GDM1 (cell line): ENCODE data around the gene EEF1AKMT1.
"Not testable (repeated sequence)": the region's sequence is repeated elsewhere in the genome, so short reads cannot be mapped to it uniquely, and the experiment has no call there.

Experiments used
- DNase-seq: peaks from one replicate; lab custom pipeline; 2025; lab: John Stamatoyannopoulos, UW

Gene EEF1AKMT1

DNA sequence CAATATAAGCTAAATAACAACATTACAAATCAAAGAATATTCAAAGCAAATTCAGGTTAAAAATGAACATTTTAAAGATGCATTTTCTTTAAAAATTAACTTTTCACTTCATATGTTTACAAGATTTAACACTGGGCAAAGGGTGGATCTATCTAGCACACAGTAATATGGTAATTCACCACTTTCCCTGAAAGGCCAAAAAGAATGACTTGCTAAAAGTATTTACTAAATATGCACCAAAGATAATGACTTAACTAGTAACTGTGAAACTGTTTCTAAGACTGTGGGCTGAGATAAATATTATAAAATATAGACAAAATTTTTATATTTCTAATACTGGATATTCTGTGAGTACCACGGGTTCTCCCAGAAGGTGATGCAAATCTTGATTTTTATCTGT is 4.5 kb upstream of the EEF1AKMT1 start:
- DNase-seq: no peak

DNA sequence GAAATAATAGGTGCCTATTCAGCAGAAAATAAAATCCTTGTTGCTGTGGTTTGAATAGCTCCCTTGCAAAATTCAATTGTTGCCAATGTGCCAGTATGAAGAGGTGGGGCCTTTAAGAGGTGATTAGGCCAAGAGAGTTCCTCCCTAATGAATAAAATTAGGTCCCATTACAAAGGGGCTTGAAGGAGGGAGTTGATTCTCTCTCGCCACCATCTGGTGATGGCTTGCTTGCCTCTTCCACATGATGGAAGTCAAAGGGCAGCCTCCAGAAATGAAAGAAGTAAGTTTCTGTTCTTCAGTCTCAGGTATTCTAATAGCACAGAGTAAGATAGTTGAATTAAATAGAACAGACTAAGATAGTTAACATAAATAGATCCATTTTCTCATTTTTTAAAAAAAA is 3.0 kb upstream of the EEF1AKMT1 start:
- no peak for DNase-seq

DNA sequence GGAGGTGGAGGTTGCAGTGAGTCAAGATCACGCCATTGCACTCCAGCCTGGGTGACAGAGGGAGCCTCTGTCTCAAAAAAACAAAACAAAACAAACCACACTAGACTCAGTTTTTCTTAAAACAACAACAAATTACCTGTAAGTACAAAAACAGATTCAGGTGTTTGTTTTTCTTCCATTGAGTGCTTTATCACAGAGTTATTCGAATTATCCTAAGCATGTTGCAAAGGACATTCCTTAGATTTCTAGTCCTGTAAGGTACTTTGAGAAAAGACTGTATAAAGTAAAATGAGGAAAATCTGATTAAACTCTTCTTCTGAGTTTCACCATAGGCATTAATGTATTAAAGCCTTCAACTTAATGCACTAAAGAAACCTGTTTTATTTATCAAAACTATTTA is 2.2 kb upstream of the EEF1AKMT1 start:
- no peak for DNase-seq

DNA sequence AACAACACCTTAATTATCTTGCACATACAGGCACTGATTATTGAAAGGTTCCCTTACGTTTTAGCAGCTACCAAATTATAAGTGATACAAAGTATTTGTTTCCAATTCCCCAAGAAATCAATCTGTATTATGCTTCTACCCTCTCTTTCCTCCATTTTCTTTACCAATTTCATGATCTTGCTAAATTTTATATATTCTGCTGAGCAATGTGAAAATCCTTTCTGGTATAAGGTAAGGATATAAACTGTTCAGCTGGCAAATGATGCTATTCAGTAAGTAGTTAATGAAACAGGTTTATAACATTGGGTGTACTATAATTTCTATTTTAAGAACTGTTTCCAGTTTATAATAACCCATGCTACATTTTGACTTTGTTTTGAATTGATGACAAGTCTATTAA is 985 bp upstream of the EEF1AKMT1 start:
- no peak for DNase-seq

DNA sequence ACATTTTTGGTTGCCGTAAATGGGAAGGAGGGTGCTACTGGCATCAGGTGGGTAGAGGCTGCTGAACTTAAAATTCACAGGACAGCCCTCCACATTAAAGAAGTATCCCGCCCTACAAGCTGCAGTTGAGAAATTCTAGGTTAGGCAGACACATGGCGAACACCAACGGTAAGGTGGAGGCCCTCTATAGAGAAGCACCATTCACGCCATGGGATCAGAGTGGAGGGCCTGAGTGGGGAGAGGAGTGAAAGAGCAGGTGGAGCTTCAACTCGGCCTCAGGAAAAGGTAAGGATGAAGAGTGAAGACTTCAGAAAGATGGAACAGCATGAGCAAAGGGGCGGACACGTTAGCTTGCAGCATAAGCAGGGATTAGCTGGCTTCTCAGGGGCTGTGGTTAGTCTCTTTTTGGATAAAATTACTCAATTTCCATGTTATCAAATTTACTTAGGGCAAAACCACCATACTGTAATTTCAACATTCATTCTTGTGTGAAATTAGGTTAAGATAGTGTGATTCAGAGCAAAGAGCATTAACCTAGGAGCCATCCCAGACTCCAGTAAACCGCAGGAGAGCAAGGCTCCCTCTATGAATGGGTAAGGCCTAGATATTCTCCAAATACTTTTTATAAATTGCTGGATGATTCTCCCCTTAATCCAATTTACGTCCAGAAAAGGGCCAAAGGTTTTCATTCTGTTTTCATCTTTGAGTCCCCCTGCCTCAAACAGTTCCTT is 1.2 kb downstream of the EEF1AKMT1 start:
- DNase-seq: no peak

DNA sequence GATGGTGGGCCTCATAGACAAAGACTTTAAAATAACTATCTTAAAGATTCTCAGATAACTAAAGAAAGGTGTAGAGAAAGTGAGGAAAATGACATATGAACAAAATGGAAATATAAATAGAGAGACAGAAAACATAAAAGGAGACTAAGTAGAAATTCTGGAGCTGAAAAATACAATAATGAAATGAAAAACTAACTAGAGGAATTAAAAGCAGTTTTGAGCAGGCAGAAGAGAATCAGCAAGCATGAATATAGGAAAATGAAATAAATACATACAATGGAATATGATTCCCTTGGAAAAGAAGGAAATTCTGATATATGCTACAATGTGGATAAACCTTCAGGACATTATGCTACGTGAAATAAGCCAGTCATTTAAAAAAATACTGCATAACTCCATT is 3.9 kb downstream of the EEF1AKMT1 start:
- no peak for DNase-seq

DNA sequence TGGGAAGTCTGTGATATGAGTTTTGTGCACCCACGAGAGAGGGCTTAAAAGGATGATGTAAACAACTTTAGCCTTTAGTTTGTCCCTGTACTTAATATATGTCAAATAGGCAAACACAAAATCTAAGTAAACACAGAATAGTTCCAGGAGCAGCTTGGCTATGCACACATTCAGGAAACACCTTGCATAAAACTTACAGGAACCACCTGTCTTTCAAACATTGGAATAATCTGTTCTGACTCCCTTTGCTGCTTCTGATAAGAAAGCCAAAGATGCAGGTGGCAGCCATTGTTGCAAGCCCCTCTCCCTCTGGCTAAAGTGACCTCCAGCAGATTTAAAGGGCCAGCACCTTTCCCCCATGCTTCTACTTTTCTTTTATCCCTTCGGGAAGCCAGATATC is 4.7 kb downstream of the EEF1AKMT1 start:
- DNase-seq: no peak

DNA sequence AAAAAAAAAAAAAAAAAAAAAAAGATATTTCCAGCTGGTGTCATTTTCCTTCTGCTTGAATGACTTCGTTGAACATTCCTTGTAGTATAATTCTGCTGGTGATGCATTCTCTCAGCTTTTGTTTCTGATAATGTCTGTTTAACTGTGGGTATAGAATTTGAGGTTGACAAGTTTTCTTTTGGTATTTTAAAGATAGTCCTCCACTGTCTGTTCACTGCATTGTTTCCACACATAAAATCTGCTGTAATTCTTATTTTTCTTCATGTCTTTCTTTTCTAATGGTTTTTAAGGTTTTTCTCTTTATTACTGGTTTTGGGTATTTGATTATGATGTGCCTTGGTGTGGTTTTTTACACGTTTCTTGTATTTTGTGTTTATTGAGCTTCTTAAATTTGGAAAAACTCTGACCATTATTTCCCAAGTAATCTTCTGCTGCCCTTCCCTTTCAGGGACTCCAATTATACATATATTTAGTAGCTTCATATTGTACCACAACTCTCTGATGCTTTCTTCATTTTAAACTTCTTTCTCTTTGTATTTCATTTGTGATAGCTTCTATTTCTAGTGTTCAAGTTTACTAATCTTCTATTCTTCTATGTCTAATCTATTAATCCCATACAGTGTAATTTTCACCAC is 6.3 kb downstream of the EEF1AKMT1 start:
- no peak for DNase-seq

DNA sequence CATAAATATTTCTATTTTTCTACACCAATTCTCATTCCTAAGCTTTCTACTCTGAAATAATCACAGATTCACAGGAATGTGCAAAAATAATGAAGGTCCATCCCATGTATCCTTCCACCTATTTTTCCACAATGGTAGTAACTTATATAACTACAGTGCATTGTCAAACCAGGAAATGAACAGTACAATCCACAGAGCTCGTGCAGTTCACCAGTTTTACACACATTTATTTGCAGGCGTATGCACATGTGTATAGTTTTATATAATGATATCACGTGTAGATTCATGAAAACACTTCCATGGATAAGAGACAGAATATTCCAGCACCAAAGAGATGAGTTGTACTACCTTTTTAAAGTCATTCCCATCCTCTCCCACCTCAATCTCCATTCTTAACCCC is 12.9 kb downstream of the EEF1AKMT1 start:
- DNase-seq: no peak

DNA sequence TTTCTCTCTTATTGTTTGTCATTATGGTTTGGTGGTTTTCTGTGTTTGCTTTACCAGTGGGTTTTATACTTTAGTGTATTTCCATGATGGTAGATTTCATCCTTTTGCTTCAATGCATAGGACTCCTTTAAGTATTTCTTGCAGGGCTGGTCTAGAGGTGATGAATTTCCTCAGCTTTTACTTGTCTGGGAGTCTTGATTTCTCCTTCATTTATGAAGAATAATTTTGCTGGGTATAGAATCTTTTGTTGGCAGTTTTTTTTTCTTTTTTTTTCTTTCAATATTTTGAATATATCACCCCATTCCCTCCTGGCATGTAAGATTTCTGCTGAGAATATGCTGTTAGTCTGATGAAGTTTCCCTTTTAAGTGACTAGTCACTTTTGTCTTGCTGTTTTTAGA is 19.8 kb downstream of the EEF1AKMT1 start:
- DNase-seq: no peak

DNA sequence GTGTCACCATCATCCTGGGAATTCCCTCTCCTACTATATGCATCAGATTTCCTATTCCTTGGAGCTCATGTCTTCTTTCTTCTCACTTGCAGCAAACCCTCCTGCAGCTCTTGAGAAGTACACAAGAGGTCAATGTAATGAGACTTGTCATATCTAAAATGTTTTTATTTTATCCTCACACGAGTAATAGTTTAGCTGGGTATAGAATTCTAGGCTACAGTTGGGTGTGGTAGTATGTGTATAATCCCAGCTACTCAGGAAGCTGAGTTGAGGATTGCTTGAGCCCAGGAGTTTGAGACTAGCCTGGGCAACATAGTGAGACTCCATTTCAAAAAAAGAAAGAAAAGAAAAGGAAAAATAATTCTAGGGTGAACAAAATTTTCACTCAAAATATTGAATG is 24.4 kb downstream of the EEF1AKMT1 start:
- no peak for DNase-seq

DNA sequence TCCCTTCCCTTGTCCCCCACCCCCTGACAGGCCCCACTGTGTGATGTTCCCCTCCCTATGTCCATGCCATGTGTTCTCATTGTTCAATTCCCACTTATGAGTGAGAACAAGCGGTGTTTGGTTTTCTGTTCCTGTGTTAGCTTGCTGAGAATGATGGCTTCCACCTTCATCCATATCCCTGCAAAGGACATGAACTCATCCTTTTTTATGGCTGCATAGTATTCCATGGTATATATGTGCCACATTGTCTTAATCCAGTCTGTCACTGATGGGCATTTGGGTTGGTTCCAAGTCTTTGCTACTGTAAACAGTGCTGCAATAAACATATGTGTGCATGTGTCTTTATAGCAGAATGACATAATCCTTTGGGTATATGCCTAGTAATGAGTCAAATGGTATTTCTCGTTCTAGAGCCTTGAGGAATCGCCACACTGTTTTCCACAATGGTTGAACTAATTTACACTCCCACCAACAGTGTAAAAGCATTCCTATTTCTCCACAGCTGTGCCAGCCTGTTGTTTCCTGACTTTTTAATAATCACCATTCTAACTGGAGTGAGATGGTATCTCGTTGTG is 29.8 kb downstream of the EEF1AKMT1 start:
- not testable (repeated sequence) for DNase-seq

DNA sequence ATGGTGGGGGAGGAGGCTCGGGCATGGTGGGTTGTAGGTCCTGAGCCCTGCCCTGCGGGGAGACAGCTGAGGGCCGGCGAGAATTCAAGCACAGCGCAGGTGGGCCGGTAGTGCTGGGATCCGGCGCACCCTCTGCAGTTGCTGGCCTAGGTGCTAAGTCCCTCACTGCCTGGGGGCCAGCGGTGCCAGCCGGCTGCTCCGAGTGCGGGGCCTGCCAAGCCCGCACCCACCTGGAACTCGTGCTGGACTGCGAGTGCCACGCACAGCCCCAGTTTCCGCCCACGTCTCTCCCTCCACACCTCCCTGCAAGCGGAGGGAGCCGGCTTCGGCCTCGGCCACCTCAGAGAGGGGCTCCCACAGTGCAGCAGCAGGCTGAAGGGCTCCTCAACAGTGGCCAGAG is 33.7 kb downstream of the EEF1AKMT1 start:
- no peak for DNase-seq

DNA sequence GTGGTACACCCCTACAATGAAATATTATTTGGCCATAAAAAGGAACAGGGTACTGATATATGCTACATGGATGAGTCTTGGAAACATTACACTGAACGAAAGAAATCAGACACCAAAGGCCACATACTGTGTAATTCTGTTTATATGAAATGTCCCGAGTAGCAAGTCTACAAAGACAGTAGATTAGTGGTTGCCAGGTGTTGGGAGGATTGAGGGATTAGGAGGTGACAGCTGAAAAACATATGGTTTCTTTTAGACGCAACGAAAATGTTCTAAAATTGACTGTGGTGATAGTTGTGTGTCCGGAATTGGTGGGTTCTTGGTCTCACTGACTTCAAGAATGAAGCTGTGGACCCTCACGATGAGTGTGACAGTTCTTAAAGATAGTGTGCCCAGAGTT is 35.1 kb downstream of the EEF1AKMT1 start:
- DNase-seq: no peak

DNA sequence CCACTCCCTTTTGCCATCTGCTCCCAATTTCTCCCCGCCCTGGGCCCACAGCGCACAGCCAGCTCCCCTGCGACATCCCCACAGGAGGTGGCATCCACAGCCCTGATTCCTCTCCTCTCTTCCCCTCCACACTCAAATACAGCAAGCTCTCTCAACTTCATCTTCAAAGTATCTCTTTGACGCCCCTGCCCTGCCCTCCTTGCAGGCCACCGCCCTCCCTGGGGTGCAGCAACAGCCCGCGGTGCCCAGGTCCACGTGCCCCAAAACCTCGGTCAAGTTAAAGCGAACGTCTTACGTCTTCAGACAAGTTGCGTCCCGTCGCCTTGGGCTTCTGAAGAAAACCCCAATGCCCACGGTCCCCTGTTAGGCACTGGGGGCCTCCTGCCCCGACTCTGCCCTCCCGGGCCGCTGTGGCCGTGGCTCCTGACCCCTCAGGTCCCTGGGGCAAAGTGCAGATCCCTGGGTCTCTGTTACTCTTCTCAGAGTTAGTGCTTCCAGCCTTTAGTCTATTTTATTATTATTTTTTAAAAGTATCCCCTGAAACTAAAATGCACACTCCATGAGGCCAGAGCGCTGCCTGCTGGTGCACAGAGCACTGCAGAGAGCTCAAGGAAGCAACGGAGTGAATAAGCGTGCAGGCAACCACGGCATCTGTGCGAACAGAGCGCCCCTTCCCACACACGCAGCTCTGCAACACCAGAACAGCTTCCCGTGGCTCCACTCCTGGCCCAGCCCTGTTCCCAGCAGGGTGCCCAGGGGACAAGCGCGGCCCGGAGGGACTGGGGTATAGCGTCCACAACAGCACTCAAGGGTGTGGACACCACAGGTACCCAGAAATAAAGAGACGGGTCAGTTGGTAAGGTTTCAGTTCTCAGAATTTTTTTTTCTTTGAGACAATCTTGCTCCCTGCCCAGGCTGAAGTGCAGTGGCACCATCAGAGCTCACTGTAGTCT is 43.9 kb downstream of the EEF1AKMT1 start:
- no peak for DNase-seq

DNA sequence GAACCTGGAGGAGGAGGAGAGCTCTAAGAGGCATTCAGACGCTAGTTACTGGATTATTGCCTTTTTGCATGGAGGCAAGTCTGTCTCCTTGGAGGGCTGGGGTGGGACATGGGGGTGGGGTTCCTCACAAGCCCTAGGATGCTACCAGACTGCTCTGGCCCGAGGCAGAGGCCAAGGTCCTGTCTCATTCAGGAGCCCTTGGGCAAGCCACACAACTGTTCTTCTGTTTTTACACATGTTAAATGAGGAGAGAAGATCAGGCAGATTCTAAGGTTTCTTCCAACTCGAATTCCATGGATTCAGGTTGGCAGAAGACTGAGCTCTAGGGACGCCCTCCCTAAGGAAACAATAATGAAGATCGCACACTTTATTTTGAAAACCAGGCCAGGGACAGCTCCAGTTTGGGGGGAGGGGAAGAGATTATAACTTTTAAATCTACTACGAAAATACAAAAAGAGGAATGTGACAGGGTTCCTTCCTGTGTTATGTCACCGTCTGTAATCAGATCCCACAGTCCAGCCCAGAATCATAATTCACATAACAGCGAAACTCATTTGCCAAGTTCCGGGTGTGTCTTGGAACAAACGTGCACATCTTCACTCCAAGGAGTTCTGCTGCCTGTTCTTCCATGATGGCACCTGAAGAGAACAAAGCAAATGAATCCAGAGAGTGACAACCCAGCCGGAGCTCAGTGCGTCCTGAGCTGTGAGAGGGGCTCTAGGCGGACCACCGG is 45.0 kb downstream of the EEF1AKMT1 start:
- DNase-seq: no peak

DNA sequence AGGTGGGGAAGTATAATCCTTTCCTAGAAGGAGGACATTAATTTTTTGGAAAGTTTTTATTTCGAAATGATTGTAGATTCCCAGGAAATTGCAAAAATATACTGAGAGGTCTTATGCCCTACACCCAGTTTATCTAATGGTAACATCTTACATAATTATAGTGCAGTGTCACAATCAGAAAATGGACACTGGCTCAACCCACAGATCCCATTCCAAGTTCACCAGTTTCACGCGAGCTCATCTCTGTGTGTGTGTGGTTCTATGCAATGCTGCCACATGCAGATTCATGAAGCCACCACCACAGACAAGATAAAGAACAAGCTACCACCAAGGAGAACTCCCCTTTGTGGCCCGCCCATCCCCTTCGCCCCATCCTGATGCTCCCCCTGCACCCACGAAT is 45.9 kb downstream of the EEF1AKMT1 start:
- DNase-seq: no peak

DNA sequence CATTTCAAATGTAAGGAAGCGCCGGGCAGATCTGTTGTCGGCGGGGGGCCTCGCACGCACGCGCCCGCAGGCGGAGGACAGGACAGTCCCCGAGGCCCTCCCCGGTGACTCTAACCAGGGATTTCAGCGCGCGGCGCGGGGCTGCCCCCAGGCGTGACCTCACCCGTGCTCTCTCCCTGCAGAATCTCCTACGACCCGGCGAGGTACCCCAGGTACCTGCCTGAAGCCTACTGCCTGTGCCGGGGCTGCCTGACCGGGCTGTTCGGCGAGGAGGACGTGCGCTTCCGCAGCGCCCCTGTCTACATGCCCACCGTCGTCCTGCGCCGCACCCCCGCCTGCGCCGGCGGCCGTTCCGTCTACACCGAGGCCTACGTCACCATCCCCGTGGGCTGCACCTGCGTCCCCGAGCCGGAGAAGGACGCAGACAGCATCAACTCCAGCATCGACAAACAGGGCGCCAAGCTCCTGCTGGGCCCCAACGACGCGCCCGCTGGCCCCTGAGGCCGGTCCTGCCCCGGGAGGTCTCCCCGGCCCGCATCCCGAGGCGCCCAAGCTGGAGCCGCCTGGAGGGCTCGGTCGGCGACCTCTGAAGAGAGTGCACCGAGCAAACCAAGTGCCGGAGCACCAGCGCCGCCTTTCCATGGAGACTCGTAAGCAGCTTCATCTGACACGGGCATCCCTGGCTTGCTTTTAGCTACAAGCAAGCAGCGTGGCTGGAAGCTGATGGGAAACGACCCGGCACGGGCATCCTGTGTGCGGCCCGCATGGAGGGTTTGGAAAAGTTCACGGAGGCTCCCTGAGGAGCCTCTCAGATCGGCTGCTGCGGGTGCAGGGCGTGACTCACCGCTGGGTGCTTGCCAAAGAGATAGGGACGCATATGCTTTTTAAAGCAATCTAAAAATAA is 52.1 kb downstream of the EEF1AKMT1 start:
- no peak for DNase-seq

DNA sequence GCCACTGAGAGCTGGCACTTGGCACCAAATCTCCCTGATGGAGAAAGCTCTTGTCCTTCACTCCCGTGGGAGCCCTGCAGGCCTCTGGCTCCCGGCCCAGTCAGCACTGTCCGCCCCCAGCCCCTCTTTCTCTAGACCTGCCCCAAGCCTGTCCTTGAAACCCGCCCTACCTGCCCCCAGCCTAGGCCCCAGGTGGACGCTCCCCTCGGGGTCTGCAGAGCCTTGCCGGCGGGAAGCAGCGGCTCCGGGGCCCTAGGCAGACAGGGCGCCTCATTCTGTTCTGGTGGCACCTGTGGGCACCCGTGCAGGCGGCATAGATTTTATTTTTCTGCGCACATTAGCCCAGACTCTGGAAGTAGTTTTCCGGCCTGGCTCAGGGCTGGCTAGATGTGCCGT is 52.7 kb downstream of the EEF1AKMT1 start:
- no peak for DNase-seq

DNA sequence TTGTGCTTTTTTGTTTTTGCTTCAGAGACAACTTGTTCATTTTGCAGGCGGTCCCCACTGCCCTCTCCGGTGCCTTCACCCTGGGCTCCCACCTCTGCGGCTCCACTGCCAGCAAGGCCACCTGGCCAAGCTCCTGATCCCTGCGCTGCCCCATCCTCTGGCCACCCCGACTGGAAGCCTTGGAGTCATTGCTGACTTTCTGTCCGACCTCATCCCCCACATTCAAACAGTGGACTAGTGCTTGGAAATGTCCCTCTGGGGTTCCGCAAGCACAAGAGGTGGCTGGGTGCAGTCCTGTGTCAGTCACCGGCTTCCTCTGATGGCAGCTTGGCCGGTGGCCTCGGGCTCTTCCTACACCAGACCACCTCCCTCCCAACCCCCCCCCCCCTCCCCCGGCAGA is 53.3 kb downstream of the EEF1AKMT1 start:
- no peak for DNase-seq

DNA sequence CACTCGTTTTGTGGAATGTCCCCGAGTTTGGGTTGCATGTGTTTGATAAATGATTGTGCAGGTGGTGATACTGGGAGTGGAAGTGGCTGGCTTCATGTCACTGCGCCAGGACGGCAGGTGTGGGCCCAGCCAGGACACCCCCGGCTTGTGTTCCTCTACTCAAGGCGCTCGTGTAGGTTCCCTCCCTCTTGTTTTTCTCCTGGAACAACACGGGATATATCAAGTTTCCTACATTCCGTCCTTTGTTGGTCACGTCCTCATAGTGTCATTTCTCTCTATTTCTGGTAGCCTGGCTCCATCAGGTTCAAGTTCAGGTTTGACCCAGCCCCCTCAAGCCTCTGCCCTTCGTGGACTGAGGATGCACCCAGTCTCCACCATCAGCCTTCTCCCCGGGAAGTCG is 54.0 kb downstream of the EEF1AKMT1 start:
- no peak for DNase-seq
